Measurements from ENCODE around the gene HIVEP3. TPM values are rescaled to one million over a fixed set of nuclear protein-coding genes. Genes with fewer than 3 reads are reported as not detected.

The HIVEP3 gene
- total and polyA plus RNA-seq, 2 of the 13 experiments (the other 11 are each of a cell fraction or from before 2014, with no cell fraction given), result 0.05 TPM; not detected in 1

- TF ChIP-seq TEF (CRISPR knock-in tag; IDR thresholded peaks at IDR 0.05), result no peak
- no peak for TF ChIP-seq PRDM4 (CRISPR knock-in tag; IDR thresholded peaks at IDR 0.05; ENCODE audit: borderline replicate concordance)
- TF ChIP-seq ZNF33A (CRISPR knock-in tag; IDR thresholded peaks at IDR 0.05; ENCODE audit: borderline replicate concordance), result no peak
- TF ChIP-seq NR0B2 (CRISPR knock-in tag; IDR thresholded peaks at IDR 0.05), result no peak
- TF ChIP-seq CBX2 (IDR thresholded peaks at IDR 0.05; ENCODE audit: low read depth, low read length), result no peak
- no peak for TF ChIP-seq CBX2 (CRISPR knock-in tag; IDR thresholded peaks at IDR 0.05; ENCODE audit: low read depth)
- TF ChIP-seq CCAR2 (optimal IDR thresholded peaks at IDR 0.05; ENCODE audit: low read depth, low read length), result no peak
- no peak for TF ChIP-seq ZNF75D (CRISPR knock-in tag; IDR thresholded peaks at IDR 0.05; ENCODE audit: borderline replicate concordance)
- no peak for TF ChIP-seq MIER2 (CRISPR knock-in tag; IDR thresholded peaks at IDR 0.05)
- no peak for TF ChIP-seq ZBTB1 (CRISPR knock-in tag; IDR thresholded peaks at IDR 0.05; ENCODE audit: borderline replicate concordance)
- TF ChIP-seq TGIF2 (CRISPR knock-in tag; IDR thresholded peaks at IDR 0.05), result no peak
- no peak for TF ChIP-seq MZF1 (CRISPR knock-in tag; IDR thresholded peaks at IDR 0.05; ENCODE audit: borderline replicate concordance)
- BruUV-seq (replicated peaks), result no TSS peak
- intact Hi-C loops (cut with micrococcal nuclease; ENCODE audit: unreplicated experiment) (no loop called here), in situ Hi-C loops (cut with HindIII; ENCODE audit: extremely low pct_ligation_motif_present, low pct_unique_long_range_greater_than_20kb) (no loop called here)
- Histone ChIP-seq H3K79me2 (ENCODE audit: insufficient read depth, low read length) (no peaks in the 10 kb centered on the region), H3K4me1 (ENCODE audit: insufficient read depth, low read length) (no peaks in the 10 kb centered on the region), H3K27me3 (ENCODE audit: control insufficient read depth in 1 of 2, insufficient read depth in 2 of 2, low read length in 2 of 2) (peaks cover 0 to 1% of the 10 kb centered on the region in 2 experiments; a peak in 1 of 5 replicates), H3K9ac (ENCODE audit: insufficient read depth, low read depth, low read length) (no peak overlapping the region), H3K9me3 (ENCODE audit: low read length) (no peaks in the 10 kb centered on the region), H3K27ac (ENCODE audit: extremely low read length, insufficient read depth, low read length) (no peak overlapping the region), H3K4me3 (replicated peaks in 1 of 3; ENCODE audit: insufficient read depth in 1 of 3, low read depth in 2 of 3, low read length in 3 of 3) (no peak overlapping the region), H2AFZ (ENCODE audit: low read length) (no peak overlapping the region), H4K20me1 (ENCODE audit: insufficient read depth, low read length) (no peaks in the 10 kb centered on the region; the same call in 1 of the 2 replicates), H3K36me3 (replicated peaks in 1 of 2; ENCODE audit: control insufficient read depth in 1 of 2, insufficient read depth in 2 of 2, low read length in 2 of 2) (no peaks in the 10 kb centered on the region), H3K4me2 (ENCODE audit: low read depth, low read length) (no peak overlapping the region)
- 3% methylated on average over 5 of the region's 5 CpGs for WGBS (ENCODE audit: low lambda C conversion rate)
- FAIRE-seq (no peak), DNase-seq (ENCODE audit: low spot score) (no peak), ATAC-seq (no peak)
- POLR2A ChIA-PET, result no interaction called here
- CTCF ChIA-PET (ENCODE audit: low intra/inter-chr PET ratio, low total read pairs), result no interaction called here
These were observed 39.8 kb downstream of the HIVEP3 start for GRCh38 chr1:41878911-41879310.

Data from HepG2 (cell line).